ENCODE results near the gene GRB10. TPM values are rescaled to one million over a fixed set of nuclear protein-coding genes. Genes with fewer than 3 reads are reported as not detected.

GRB10 gene
- total RNA-seq, 1 donor from 2014 or later: not detected

- ATAC-seq (ENCODE audit: low read depth): no peak
- peaks cover 7% of the 10 kb centered on the region for H3K27me3 Mint-ChIP-seq
- intact Hi-C loops (cut with micrococcal nuclease): no loop called here
- peaks cover 18% of the 10 kb centered on the region for H3K4me1 Mint-ChIP-seq
- no peak for TF ChIP-seq CTCF (IDR thresholded peaks at IDR 0.05)
- no peaks in the 10 kb centered on the region for H3K36me3 Mint-ChIP-seq (ENCODE audit: low read depth)
- ChIA-PET CTCF (no interaction called here), POLR2A (no interaction called here)
- no peak for DNase-seq
- H3K9me3 Mint-ChIP-seq: no peaks in the 10 kb centered on the region
- H3K4me3 Mint-ChIP-seq: no peak overlapping the region
- H3K27ac Mint-ChIP-seq: no peak overlapping the region
Measured at GRCh38 chr7:50655490-50655889, 127.2 kb downstream of the GRB10 start.

GRCh38 chr7:50655020-50655419, 127.7 kb downstream of the GRB10 start:
- H3K4me3 Mint-ChIP-seq: no peak overlapping the region
- H3K9me3 Mint-ChIP-seq: no peaks in the 10 kb centered on the region
- CTCF ChIA-PET: no interaction called here
- intact Hi-C loops (cut with micrococcal nuclease): no loop called here
- H3K27ac Mint-ChIP-seq: no peak overlapping the region
- DNase-seq (no peak), ATAC-seq (ENCODE audit: low read depth) (no peak)
- POLR2A ChIA-PET: no interaction called here
- TF ChIP-seq CTCF (IDR thresholded peaks at IDR 0.05): no peak
- H3K36me3 Mint-ChIP-seq (ENCODE audit: low read depth): no peaks in the 10 kb centered on the region
- peaks cover 7% of the 10 kb centered on the region for H3K27me3 Mint-ChIP-seq
- H3K4me1 Mint-ChIP-seq: peaks cover 14% of the 10 kb centered on the region

- ATAC-seq (ENCODE audit: low read depth) (no peak), DNase-seq (no peak)
- peaks cover 7% of the 10 kb centered on the region for H3K27me3 Mint-ChIP-seq
- no peaks in the 10 kb centered on the region for H3K9me3 Mint-ChIP-seq
- H3K4me3 Mint-ChIP-seq: no peak overlapping the region
- H3K27ac Mint-ChIP-seq: no peak overlapping the region
- CTCF ChIA-PET: interaction anchor here (0.6 kb wide), 1 partner anchor 217 kb away, joined by 3 read pairs; no protein-coding TSS in a partner anchor
- H3K36me3 Mint-ChIP-seq (ENCODE audit: low read depth): no peaks in the 10 kb centered on the region
- intact Hi-C loops (cut with micrococcal nuclease): no loop called here
- no peak for TF ChIP-seq CTCF (IDR thresholded peaks at IDR 0.05)
- POLR2A ChIA-PET: no interaction called here
- H3K4me1 Mint-ChIP-seq: peaks cover 9% of the 10 kb centered on the region
Measured at GRCh38 chr7:50653981-50654425, 128.7 kb downstream of the GRB10 start.

GRCh38 chr7:50653126-50653864, 129.4 kb downstream of the GRB10 start:
- Mint-ChIP-seq H3K27ac (no peak overlapping the region), H3K36me3 (ENCODE audit: low read depth) (no peaks in the 10 kb centered on the region), H3K9me3 (no peaks in the 10 kb centered on the region), H3K27me3 (peaks cover 7% of the 10 kb centered on the region), H3K4me1 (peaks cover 9% of the 10 kb centered on the region), H3K4me3 (no peak overlapping the region)
- CTCF ChIA-PET: interaction anchor here (0.6 kb wide), 1 partner anchor 216 kb away, joined by 3 read pairs; no protein-coding TSS in a partner anchor
- DNase-seq: no peak
- no peak for ATAC-seq (ENCODE audit: low read depth)
- intact Hi-C loops (cut with micrococcal nuclease): no loop called here
- POLR2A ChIA-PET: no interaction called here
- no peak for TF ChIP-seq CTCF (IDR thresholded peaks at IDR 0.05)

- ChIA-PET POLR2A (no interaction called here), CTCF (no interaction called here)
- Mint-ChIP-seq H3K36me3 (ENCODE audit: low read depth) (no peaks in the 10 kb centered on the region), H3K27ac (no peak overlapping the region), H3K4me1 (peaks cover 8% of the 10 kb centered on the region), H3K4me3 (no peak overlapping the region), H3K9me3 (no peaks in the 10 kb centered on the region), H3K27me3 (peaks cover 7% of the 10 kb centered on the region)
- ATAC-seq (ENCODE audit: low read depth) (no peak), DNase-seq (no peak)
- no peak for TF ChIP-seq CTCF (IDR thresholded peaks at IDR 0.05)
- intact Hi-C loops (cut with micrococcal nuclease): no loop called here
Measured at GRCh38 chr7:50652400-50653125, 130.1 kb downstream of the GRB10 start.

Data from activated B cell treated with CpG ODN at 0.5 μM for 24 hours (primary cell).